HepG2 (cell line): ENCODE measurements around the gene PTX4. TPM values are rescaled to one million over a fixed set of nuclear protein-coding genes. Genes with fewer than 3 reads are reported as not detected.

Experiments used
- E2F5 ChIP-seq: sonication (generic); formaldehyde crosslinking; conservative IDR thresholded peaks from 2 replicates; pipeline ENCODE4 v1.4.0; 2020; ENCODE audit warnings: missing genetic modification reagents
- ISX ChIP-seq: sonication (generic); formaldehyde crosslinking; conservative IDR thresholded peaks from 2 replicates; pipeline ENCODE4 v1.5.0; 2020; ENCODE audit warnings: missing genetic modification reagents
- KAT8 ChIP-seq: IDR thresholded peaks from 2 replicates; pipeline ENCODE4 v1.6.1; 2016; ENCODE audit warnings: missing genetic modification reagents, missing compliant biosample characterization
- KMT2B ChIP-seq: IDR thresholded peaks from 2 replicates; pipeline ENCODE4 v1.6.1; 2016; ENCODE audit warnings: missing genetic modification reagents, missing compliant biosample characterization
- MAFF ChIP-seq: IDR thresholded peaks from 2 replicates; pipeline ENCODE4 v1.6.1; 2011; ENCODE audit warnings: low read depth, low read length, improper control_type of control experiment
- MYC ChIP-seq: sonication (generic); formaldehyde crosslinking; IDR thresholded peaks from 2 replicates; pipeline ENCODE4 v1.9.0; 2021; ENCODE audit warnings: missing genetic modification reagents, borderline replicate concordance
- PITX1 ChIP-seq: sonication (generic); formaldehyde crosslinking; IDR thresholded peaks from 2 replicates; pipeline ENCODE4 v1.5.1; 2020; ENCODE audit warnings: mild to moderate bottlenecking, missing genetic modification reagents
- SNAI1 ChIP-seq: sonication (generic); formaldehyde crosslinking; IDR thresholded peaks from 2 replicates; pipeline ENCODE4 v1.5.0; 2020; ENCODE audit warnings: mild to moderate bottlenecking, missing genetic modification reagents, borderline replicate concordance
- SP4 ChIP-seq: sonication (generic); formaldehyde crosslinking; IDR thresholded peaks from 2 replicates; pipeline ENCODE4 v1.8.1; 2023; ENCODE audit warnings: mild to moderate bottlenecking, missing genetic modification reagents
- UBTF ChIP-seq: sonication (generic); formaldehyde crosslinking; IDR thresholded peaks from 2 replicates; pipeline ENCODE4 v1.4.0; 2020; ENCODE audit warnings: mild to moderate bottlenecking, missing genetic modification reagents
- ZKSCAN1 ChIP-seq: fragments of 150-350 bp; IDR thresholded peaks from 2 replicates; pipeline ENCODE4 v1.6.1; 2014; ENCODE audit warnings: low read length
- ZNF260 ChIP-seq: sonication (generic); formaldehyde crosslinking; IDR thresholded peaks from 2 replicates; pipeline ENCODE4 v1.4.0; 2020; ENCODE audit warnings: missing genetic modification reagents, low read depth, mild to moderate bottlenecking, borderline replicate concordance
- ZNF547 ChIP-seq: sonication (generic); formaldehyde crosslinking; IDR thresholded peaks from 2 replicates; pipeline ENCODE4 v1.5.1; 2020; ENCODE audit warnings: mild to moderate bottlenecking, missing genetic modification reagents
- ZNF839 ChIP-seq: sonication (generic); formaldehyde crosslinking; IDR thresholded peaks from 2 replicates; pipeline ENCODE4 v1.4.0; 2020; ENCODE audit warnings: missing genetic modification reagents, mild to moderate bottlenecking, borderline replicate concordance
- polyA plus RNA-seq, 8 experiments: library from polyadenylated mRNA; depleted of rRNA in 3 of 8; stranded (reverse) in 7 of 8; unstranded in 1 of 8; fragments of >200 nt; fragmentation: Illumina TruSeq in 4 of 8; extraction: Trizol in 4 of 8; gene quantifications; 2 replicates each; pipeline versions ENCODE4 v1.2.1 to v1.2.3, GENCODE V29; 2011 to 2016; ENCODE audit warnings: low read depth in 4 of 8, missing spikeins in 1 of 8, mixed read lengths in 1 of 8; ENCODE audit not compliant: insufficient read depth in 1 of 8
- total RNA-seq, 5 experiments: library from RNA; depleted of rRNA; stranded (reverse); fragments of >200 nt; fragmentation: Illumina TruSeq; extraction: Trizol; gene quantifications; 2 replicates each; pipeline ENCODE4 v1.2.3, GENCODE V29; 2016; ENCODE audit warnings: low read depth in 1 of 5
- TF ChIP-seq, protein P1 (sequence below): sonication (generic); formaldehyde crosslinking; IDR thresholded peaks from 2 replicates; pipeline ENCODE4 v1.4.0; 2020; ENCODE audit warnings: mild to moderate bottlenecking, missing genetic modification reagents, borderline replicate concordance

The PTX4 gene
- total and polyA plus RNA-seq, 2 of the 13 experiments (the other 11 are each of a cell fraction or from before 2014, with no cell fraction given): 0.04 TPM; not detected in 1

GRCh38 chr16:1435921-1436697 is 52.6 kb downstream of the PTX4 start (continued):
- TF ChIP-seq UBTF (CRISPR knock-in tag) (peak; percentile 71), KMT2B (CRISPR knock-in tag) (0 out of 2 replicates have a peak, but pooled peaks have one; percentile 41), SNAI1 (CRISPR knock-in tag) (no peak), PITX1 (peak; percentile 28; the same call in 1 of the 2 replicates), MYC (CRISPR knock-in tag) (peak; percentile 44), SP4 (CRISPR knock-in tag) (peak; percentile 2; the same call in 1 of the 2 replicates), KAT8 (no peak), ZNF547 (CRISPR knock-in tag) (peak; percentile 25; the same call in 1 of the 2 replicates), MAFF (no peak), ZKSCAN1 (no peak), ZNF260 (no peak), ZNF839 (peak; percentile 57; the same call in 1 of the 2 replicates), ISX (CRISPR knock-in tag) (no peak), E2F5 (CRISPR knock-in tag) (no peak)
- TF ChIP-seq, protein P1, sequence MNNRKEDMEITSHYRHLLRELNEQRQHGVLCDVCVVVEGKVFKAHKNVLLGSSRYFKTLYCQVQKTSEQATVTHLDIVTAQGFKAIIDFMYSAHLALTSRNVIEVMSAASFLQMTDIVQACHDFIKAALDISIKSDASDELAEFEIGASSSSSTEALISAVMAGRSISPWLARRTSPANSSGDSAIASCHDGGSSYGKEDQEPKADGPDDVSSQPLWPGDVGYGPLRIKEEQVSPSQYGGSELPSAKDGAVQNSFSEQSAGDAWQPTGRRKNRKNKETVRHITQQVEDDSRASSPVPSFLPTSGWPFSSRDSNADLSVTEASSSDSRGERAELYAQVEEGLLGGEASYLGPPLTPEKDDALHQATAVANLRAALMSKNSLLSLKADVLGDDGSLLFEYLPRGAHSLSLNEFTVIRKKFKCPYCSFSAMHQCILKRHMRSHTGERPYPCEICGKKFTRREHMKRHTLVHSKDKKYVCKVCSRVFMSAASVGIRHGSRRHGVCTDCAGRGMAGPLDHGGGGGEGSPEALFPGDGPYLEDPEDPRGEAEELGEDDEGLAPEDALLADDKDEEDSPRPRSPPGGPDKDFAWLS (CRISPR knock-in tag): no peak
